GM18519 (cell line): ENCODE measurements around the gene TARS3.
A peak's percentile ranks its signal among the peaks of the same experiment; 100 is the strongest.
"Not testable (repeated sequence)": the region's sequence is repeated elsewhere in the genome, so short reads cannot be mapped to it uniquely, and the experiment has no call there.

Experiments used
- ATAC-seq: cut with Tn5 transposase; IDR thresholded peaks from one replicate; pipeline ENCODE4 v1.9.1; 2021; ENCODE audit warnings: mild to moderate bottlenecking, moderate library complexity; ENCODE audit not compliant: unreplicated experiment, low FRiP score

Gene TARS3

GRCh38 chr15:101657968-101658784, 66.1 kb downstream of the TARS3 start:
- no peak for ATAC-seq

- no peak for ATAC-seq
Measured at GRCh38 chr15:101657171-101657570, 67.1 kb downstream of the TARS3 start.

- ATAC-seq = not testable (repeated sequence)
Measured at GRCh38 chr15:101654624-101655337, 69.5 kb downstream of the TARS3 start.

GRCh38 chr15:101654171-101654570, 70.1 kb downstream of the TARS3 start:
- no peak for ATAC-seq

GRCh38 chr15:101652786-101653430, 71.4 kb downstream of the TARS3 start:
- no peak for ATAC-seq

GRCh38 chr15:101652098-101652785, 72.0 kb downstream of the TARS3 start, which contains the start of gene TM2D3:
TM2D3 (minus strand) TSS chr15:101652381; CDS start chr15:101652361, 20 bp downstream.
- ATAC-seq = peak; percentile 87

- ATAC-seq = peak; percentile 35
Measured at GRCh38 chr15:101651554-101652097, 72.6 kb downstream of the TARS3 start.

GRCh38 chr15:101650145-101650544, 74.1 kb downstream of the TARS3 start:
- no peak for ATAC-seq

GRCh38 chr15:101648356-101648755, 75.9 kb downstream of the TARS3 start:
- ATAC-seq = no peak

GRCh38 chr15:101647251-101647650, 77.0 kb downstream of the TARS3 start:
- ATAC-seq = no peak

GRCh38 chr15:101646672-101647071, 77.6 kb downstream of the TARS3 start:
- ATAC-seq = no peak

GRCh38 chr15:101642361-101642760, 81.9 kb downstream of the TARS3 start:
- ATAC-seq = no peak

GRCh38 chr15:101641894-101642293, 82.4 kb downstream of the TARS3 start:
- no peak for ATAC-seq

- no peak for ATAC-seq
Measured at GRCh38 chr15:101641129-101641764, 83.0 kb downstream of the TARS3 start.

- ATAC-seq = no peak
Measured at GRCh38 chr15:101639667-101640066, 84.6 kb downstream of the TARS3 start.

- ATAC-seq = no peak
Measured at GRCh38 chr15:101637919-101638318, 86.4 kb downstream of the TARS3 start.

GRCh38 chr15:101637516-101637915, 86.8 kb downstream of the TARS3 start:
- ATAC-seq = no peak

- ATAC-seq = no peak
Measured at GRCh38 chr15:101637038-101637437, 87.2 kb downstream of the TARS3 start.

- no peak for ATAC-seq
Measured at GRCh38 chr15:101635944-101636727, 88.1 kb downstream of the TARS3 start.
